ENCODE data around the gene SMIM1. TPM values are rescaled to one million over a fixed set of nuclear protein-coding genes. Genes with fewer than 3 reads are reported as not detected.

SMIM1 gene
- total RNA-seq, 2 experiments from 2014 or later = 1.5 to 2.2 TPM

DNA sequence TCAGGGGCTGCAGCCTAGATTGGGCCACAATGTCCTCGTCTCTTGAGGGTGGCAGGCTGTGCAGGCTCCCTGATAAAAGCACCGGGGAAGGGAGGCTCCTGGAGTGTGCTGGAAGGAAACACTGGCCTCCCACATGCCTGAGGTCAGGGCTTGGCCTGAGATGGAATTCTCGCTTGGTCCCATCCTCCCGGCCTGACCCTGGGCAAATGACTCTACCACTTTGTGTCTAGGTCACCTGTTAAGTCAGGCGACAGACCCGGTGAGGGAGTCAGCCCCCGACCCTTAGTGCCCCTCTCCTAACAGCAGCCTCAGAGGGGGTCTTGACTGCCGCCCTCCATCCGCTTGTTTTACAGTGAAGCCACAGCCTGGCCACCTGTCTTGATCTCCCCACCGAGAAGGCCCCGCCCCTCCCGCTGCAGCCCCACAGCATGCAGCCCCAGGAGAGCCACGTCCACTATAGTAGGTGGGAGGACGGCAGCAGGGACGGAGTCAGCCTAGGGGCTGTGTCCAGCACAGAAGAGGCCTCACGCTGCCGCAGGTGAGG, 2.5 kb downstream of the SMIM1 start:
- CTCF ChIA-PET = interaction anchor here (1.5 to 2.4 kb wide), 4 partner anchors 19 to 27 kb away, joined by 5 to 12 read pairs (median 10); partner anchors contain the start of gene LRRC47
- ATAC-seq = no peak
- no peaks in the 10 kb centered on the region for H3K9me3 Mint-ChIP-seq

GRCh38 chr1:3775490-3776230, 3.1 kb downstream of the SMIM1 start:
- ATAC-seq (peak; percentile 36), DNase-seq (peak; percentile 74)
- H3K9me3 Mint-ChIP-seq = no peaks in the 10 kb centered on the region
- H3K4me3 Mint-ChIP-seq = no peak overlapping the region
- no peaks in the 10 kb centered on the region for H3K27me3 Mint-ChIP-seq
- TF ChIP-seq, protein P1, sequence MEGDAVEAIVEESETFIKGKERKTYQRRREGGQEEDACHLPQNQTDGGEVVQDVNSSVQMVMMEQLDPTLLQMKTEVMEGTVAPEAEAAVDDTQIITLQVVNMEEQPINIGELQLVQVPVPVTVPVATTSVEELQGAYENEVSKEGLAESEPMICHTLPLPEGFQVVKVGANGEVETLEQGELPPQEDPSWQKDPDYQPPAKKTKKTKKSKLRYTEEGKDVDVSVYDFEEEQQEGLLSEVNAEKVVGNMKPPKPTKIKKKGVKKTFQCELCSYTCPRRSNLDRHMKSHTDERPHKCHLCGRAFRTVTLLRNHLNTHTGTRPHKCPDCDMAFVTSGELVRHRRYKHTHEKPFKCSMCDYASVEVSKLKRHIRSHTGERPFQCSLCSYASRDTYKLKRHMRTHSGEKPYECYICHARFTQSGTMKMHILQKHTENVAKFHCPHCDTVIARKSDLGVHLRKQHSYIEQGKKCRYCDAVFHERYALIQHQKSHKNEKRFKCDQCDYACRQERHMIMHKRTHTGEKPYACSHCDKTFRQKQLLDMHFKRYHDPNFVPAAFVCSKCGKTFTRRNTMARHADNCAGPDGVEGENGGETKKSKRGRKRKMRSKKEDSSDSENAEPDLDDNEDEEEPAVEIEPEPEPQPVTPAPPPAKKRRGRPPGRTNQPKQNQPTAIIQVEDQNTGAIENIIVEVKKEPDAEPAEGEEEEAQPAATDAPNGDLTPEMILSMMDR (IDR thresholded peaks at IDR 0.05) = peak; percentile 73
- peaks cover 9% of the 10 kb centered on the region for H3K36me3 Mint-ChIP-seq (ENCODE audit: low read depth)
- intact Hi-C loops (cut with micrococcal nuclease) = no loop called here
- H3K4me1 Mint-ChIP-seq (ENCODE audit: low read depth) = peaks cover 9% of the 10 kb centered on the region
- POLR2A ChIA-PET = interaction anchor here (0.8 kb wide), 1 partner anchor 20 kb away, joined by 4 read pairs; the partner anchor contains the start of gene LRRC47
- H3K27ac Mint-ChIP-seq = no peak overlapping the region
- CTCF ChIA-PET = interaction anchor here (0.8 to 2.4 kb wide), 7 partner anchors 14 to 71 kb away, joined by 3 to 12 read pairs (median 5); partner anchors contain the start of gene LRRC47

More for the DNA sequence above, 2.5 kb downstream of the SMIM1 start:
- no peak overlapping the region for H3K27ac Mint-ChIP-seq
- intact Hi-C loops (cut with micrococcal nuclease) = no loop called here
- H3K27me3 Mint-ChIP-seq = no peaks in the 10 kb centered on the region
- no peak overlapping the region for H3K4me3 Mint-ChIP-seq
- H3K36me3 Mint-ChIP-seq (ENCODE audit: low read depth) = peaks cover 4% of the 10 kb centered on the region
- TF ChIP-seq, protein P1 (IDR thresholded peaks at IDR 0.05) = no peak
- peaks cover 11% of the 10 kb centered on the region for H3K4me1 Mint-ChIP-seq (ENCODE audit: low read depth)
- POLR2A ChIA-PET = no interaction called here
- DNase-seq = no peak

GRCh38 chr1:3776231-3776961, 3.8 kb downstream of the SMIM1 start:
- Mint-ChIP-seq H3K27me3 (no peaks in the 10 kb centered on the region), H3K36me3 (ENCODE audit: low read depth) (peaks cover 14% of the 10 kb centered on the region), H3K4me3 (no peak overlapping the region), H3K27ac (no peak overlapping the region), H3K9me3 (no peaks in the 10 kb centered on the region), H3K4me1 (ENCODE audit: low read depth) (peaks cover 9% of the 10 kb centered on the region)
- ChIA-PET CTCF (interaction anchor here (0.8 to 1.8 kb wide), 6 partner anchors 15 to 70 kb away, joined by 3 to 12 read pairs (median 6); partner anchors contain the start of gene LRRC47), POLR2A (interaction anchor here (0.8 to 3.3 kb wide), 2 partner anchors 20 kb away, joined by 4 to 12 read pairs; partner anchors contain the start of gene LRRC47)
- intact Hi-C loops (cut with micrococcal nuclease) = no loop called here
- TF ChIP-seq, protein P1 (IDR thresholded peaks at IDR 0.05) = peak; percentile 29
- no peak for DNase-seq
- no peak for ATAC-seq

DNA sequence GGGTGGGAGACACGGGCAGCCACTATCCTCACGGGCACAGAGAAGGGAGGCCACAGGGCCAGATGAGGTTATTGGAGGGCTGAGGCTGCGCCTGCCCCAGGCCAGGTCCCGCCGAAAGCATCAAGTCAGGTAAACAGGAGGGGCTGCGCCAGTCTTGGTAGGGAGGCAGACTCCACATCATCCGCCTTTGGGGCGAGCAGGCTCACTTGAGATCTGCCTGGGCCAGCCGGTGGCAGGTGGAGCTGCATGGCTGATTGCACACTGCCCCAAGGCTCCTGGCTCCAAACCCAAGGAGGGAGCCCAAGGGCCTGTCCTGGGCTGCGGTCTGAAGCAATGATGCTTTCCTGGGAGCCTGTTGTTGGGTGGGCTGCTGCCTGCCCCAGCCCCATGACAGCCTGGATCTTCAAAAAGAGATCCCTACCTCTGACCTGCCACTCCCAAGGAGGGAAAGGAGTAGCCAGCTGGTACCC, 4.6 kb downstream of the SMIM1 start:
- intact Hi-C loops (cut with micrococcal nuclease) = no loop called here
- CTCF ChIA-PET = no interaction called here
- ATAC-seq (no peak), DNase-seq (no peak)
- Mint-ChIP-seq H3K27ac (no peak overlapping the region), H3K36me3 (ENCODE audit: low read depth) (peaks cover 19% of the 10 kb centered on the region), H3K27me3 (no peaks in the 10 kb centered on the region), H3K4me3 (no peak overlapping the region), H3K4me1 (ENCODE audit: low read depth) (peaks cover 4% of the 10 kb centered on the region), H3K9me3 (no peaks in the 10 kb centered on the region)
- POLR2A ChIA-PET = interaction anchor here (1.0 to 3.3 kb wide), 2 partner anchors 10 to 19 kb away, joined by 3 to 12 read pairs; partner anchors contain the start of gene LRRC47
- TF ChIP-seq, protein P1 (IDR thresholded peaks at IDR 0.05) = no peak

Measured in activated CD8-positive, alpha-beta T cell treated with anti-CD3 and anti-CD28 coated beads for 36 hours (primary cell).